Activated CD4-positive, alpha-beta T cell treated with anti-CD3 and anti-CD28 coated beads for 4 hours (primary cell): ENCODE measurements around the gene SCTR.

ENCODE experiments used
- DNase-seq, 2 donors: peaks; one replicate each; pipeline ENCODE4 v3.0.0-alpha.2; 2020

The SCTR gene

DNA sequence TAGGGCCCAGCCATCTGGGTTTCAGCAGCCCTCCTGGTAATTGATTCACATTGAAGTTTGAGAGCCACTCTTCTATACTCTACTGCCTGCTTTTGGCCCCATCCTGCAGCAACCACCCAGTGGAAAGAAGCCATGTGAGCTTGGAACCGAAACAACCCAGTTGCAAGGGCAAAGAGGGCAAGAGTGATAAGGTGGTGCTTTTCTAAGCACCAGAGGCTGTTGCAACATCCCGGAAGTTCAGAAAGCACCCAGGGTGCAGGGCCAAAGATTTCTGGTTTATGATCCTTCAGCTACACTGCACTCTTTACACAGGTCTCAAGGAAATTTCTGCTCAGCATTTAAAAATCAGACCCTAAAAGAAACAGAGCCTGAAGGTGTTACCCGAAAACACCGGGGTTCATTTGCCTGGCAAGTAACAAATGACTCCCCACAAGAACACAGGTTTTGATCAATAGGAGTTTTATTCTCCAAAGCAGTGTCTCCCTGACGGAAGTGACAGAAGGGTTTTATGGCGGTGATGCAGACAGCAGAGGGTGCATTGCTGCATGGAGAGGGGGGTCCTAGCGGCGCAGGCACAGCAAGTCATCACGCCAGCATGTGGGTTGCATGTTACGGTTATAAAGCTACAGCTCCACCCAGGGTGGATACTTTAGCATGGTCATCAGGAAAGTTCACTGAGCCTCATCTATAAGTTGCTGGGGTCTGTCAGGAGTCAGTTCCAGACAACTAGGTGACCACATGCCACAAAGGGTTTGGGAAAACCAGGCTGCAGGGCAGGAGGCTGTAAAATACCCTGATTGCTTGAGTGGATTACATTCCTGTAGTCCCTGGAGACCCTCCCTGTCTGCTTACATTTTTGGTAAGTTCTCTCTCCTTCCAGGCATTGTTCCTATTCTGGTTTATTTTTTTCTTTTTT is 121.4 kb downstream of the SCTR start:
- DNase-seq = no peak

DNA sequence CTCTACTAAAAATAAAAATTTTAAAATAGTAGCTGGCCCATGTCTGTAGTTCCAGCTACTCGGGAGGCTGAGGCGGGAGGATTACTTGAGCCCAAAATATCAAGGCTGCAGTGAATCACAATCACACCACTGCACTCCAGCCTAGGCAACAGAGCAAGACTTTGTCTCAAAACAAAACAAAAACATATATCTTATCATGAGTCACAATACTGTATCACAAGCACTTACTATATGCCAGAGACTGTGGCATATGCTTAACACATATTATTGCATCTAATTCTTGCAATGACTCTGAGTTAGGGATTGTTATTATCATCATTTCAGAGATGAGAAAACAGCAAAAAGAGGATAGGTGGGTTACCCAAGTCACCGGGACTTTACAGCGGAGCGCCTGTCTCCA is 122.2 kb downstream of the SCTR start:
- DNase-seq = no peak

DNA sequence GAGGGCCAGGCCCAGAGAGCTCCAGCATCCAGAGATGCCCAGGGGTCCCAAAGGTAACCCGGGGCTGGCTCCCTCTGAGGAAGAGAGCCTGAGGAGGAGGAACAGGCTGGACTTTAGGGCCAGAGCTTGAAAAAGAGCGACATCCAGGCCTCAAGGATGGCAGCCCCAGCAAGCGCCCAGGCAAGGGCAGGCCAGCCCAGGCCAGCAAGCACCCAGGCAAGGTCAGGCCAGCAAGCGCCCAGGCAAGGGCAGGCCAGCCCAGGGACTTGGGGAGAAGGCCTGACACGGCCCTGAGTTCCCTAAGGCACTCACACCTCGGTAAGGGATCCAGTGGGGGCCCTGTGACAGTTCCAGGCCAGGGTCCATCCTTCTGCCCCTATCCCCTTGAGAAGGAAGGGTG is 127.1 kb downstream of the SCTR start:
- no peak for DNase-seq

DNA sequence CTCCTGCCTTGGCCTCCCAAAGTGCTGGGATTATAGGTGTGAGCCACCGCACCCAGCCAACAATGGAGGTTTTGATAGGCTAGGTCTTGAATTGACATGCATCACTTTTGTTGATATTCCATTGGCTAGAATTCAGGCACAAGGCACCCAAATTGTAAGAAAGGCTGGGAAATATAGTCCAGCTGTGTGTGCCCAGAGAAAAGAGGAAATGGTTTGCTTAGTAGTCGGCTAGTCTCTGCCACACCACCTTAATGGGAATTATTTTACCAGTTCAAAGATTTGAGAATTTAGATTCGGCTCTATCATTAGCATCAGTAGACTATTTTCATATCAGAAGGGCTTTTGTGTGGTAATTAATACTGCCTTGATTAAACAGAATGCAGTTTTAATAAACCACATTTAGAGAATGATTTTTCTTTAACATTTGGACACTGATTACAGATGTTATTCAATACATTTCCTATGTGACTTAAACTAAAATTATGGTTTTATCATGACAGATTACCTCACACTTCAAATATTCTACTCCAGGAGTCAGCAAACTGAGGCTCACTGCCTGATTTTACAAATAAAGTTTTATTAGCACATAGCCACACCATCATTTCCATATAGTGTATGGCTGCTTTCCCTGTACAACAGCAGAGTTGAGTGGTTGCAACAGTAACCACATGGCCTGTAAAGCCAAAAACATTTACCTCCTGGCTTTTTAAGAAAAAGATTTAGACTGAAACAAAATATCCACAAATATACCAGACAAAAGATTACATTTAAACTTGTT is 130.1 kb downstream of the SCTR start:
- no peak for DNase-seq
